GM12891 (cell line): ENCODE data around the gene PI4KB.

ENCODE experiments used
- POLR2A ChIP-seq: IDR thresholded peaks from 2 replicates; pipeline ENCODE4 v1.6.1; 2011; ENCODE audit warnings: low read depth, low read length, control low read depth
- TAF1 ChIP-seq: IDR thresholded peaks from 2 replicates; pipeline ENCODE4 v1.6.1; 2011; ENCODE audit warnings: low read depth, low read length, control low read depth

GRCh38 chr1:151311011-151311410 lies 16.2 kb downstream of the PI4KB start:
- TF ChIP-seq TAF1 = no peak
- TF ChIP-seq POLR2A = no peak
